MCF 10A (cell line): Measurements from ENCODE around the gene SALL3. TPM values are rescaled to one million over a fixed set of nuclear protein-coding genes. Genes with fewer than 3 reads are reported as not detected.

Experiments
- BruUV-seq: library from RNA; stranded (reverse); fragments of 400-500 nt; replicated peaks from 2 replicates; lab custom pipeline; 2021; lab: Mats Ljungman, UMichigan
- CTCF ChIA-PET: fragments of 300-600 bp; sonication (Branson Sonifier 250); formaldehyde crosslinking; extraction: SDS; loops from one replicate; lab custom pipeline; 2021; ENCODE audit warnings: antibody characterized with exemption, inconsistent platforms; lab: Yijun Ruan, JAX
- POLR2A ChIA-PET: fragments of 300-600, 350-650 bp; sonication (Branson Sonifier 250); formaldehyde crosslinking; extraction: SDS; loops from one replicate; lab custom pipeline; 2020; ENCODE audit warnings: antibody characterized with exemption, inconsistent platforms; lab: Yijun Ruan, JAX
- DNase-seq: peaks from one replicate; pipeline ENCODE4 v3.0.0-alpha.2; 2018; ENCODE audit not compliant: unreplicated experiment
- H3K27ac Mint-ChIP-seq: one replicate; pipeline ENCODE4 v1.8.0; 2022; ENCODE audit warnings: mild to moderate bottlenecking, low read depth, mixed read lengths; ENCODE audit not compliant: unreplicated experiment
- H3K27me3 Mint-ChIP-seq: one replicate; pipeline ENCODE4 v1.8.0; 2022; ENCODE audit warnings: mixed read lengths; ENCODE audit not compliant: insufficient read depth, unreplicated experiment
- H3K36me3 Mint-ChIP-seq: one replicate; pipeline ENCODE4 v1.8.0; 2022; ENCODE audit warnings: mild to moderate bottlenecking, moderate library complexity, mixed read lengths; ENCODE audit not compliant: insufficient read depth, unreplicated experiment
- H3K4me1 Mint-ChIP-seq: one replicate; pipeline ENCODE4 v1.8.0; 2022; ENCODE audit warnings: mixed read lengths; ENCODE audit not compliant: insufficient read depth, unreplicated experiment
- H3K4me3 Mint-ChIP-seq: one replicate; pipeline ENCODE4 v1.8.0; 2022; ENCODE audit warnings: mild to moderate bottlenecking, moderate library complexity, mixed read lengths; ENCODE audit not compliant: unreplicated experiment
- H3K9me3 Mint-ChIP-seq: one replicate; pipeline ENCODE4 v1.8.0; 2022; ENCODE audit warnings: mixed read lengths; ENCODE audit not compliant: unreplicated experiment
- CTCF ChIP-seq: fragments of 200-600 bp; IDR thresholded peaks from one replicate; pipeline ENCODE4 v1.8.0; 2022; ENCODE audit warnings: antibody characterized with exemption, mild to moderate bottlenecking; ENCODE audit not compliant: unreplicated experiment
- intact Hi-C: fragments of 100-400 bp; cut with micrococcal nuclease; formaldehyde crosslinking; loops from 2 replicates; pipeline ENCODE4 v1.14.1; 2022
- total RNA-seq: library from RNA; stranded (reverse); gene quantifications from 2 replicates; pipeline ENCODE4 v1.2.3, GENCODE V29; 2022

Gene SALL3
- total RNA-seq, 1 experiment from 2014 or later: not detected

- peaks cover under 1% of the 10 kb centered on the region for H3K9me3 Mint-ChIP-seq
- ChIA-PET CTCF (no interaction called here), POLR2A (no interaction called here)
- no peak for DNase-seq
- H3K4me1 Mint-ChIP-seq: no peaks in the 10 kb centered on the region
- no peaks in the 10 kb centered on the region for H3K36me3 Mint-ChIP-seq
- H3K27me3 Mint-ChIP-seq: no peaks in the 10 kb centered on the region
- no peak overlapping the region for H3K27ac Mint-ChIP-seq
- TF ChIP-seq CTCF: no peak
- intact Hi-C loops: no loop called here
- no TSS peak for BruUV-seq
- H3K4me3 Mint-ChIP-seq: no peak overlapping the region
Measured at GRCh38 chr18:78976765-78977636, 2.6 kb upstream of the SALL3 start.

- no TSS peak for BruUV-seq
- ChIA-PET POLR2A (no interaction called here), CTCF (no interaction called here)
- intact Hi-C loops: no loop called here
- Mint-ChIP-seq H3K9me3 (no peaks in the 10 kb centered on the region), H3K27me3 (no peaks in the 10 kb centered on the region), H3K36me3 (no peaks in the 10 kb centered on the region), H3K4me3 (no peak overlapping the region), H3K4me1 (no peaks in the 10 kb centered on the region), H3K27ac (no peak overlapping the region)
- TF ChIP-seq CTCF: no peak
- no peak for DNase-seq
Measured at GRCh38 chr18:78977637-78978348, 1.8 kb upstream of the SALL3 start.

GRCh38 chr18:78978349-78979055 is 1.1 kb upstream of the SALL3 start:
- H3K4me1 Mint-ChIP-seq: no peaks in the 10 kb centered on the region
- ChIA-PET POLR2A (no interaction called here), CTCF (no interaction called here)
- no peaks in the 10 kb centered on the region for H3K36me3 Mint-ChIP-seq
- no peaks in the 10 kb centered on the region for H3K9me3 Mint-ChIP-seq
- no peak overlapping the region for H3K27ac Mint-ChIP-seq
- TF ChIP-seq CTCF: no peak
- H3K27me3 Mint-ChIP-seq: no peaks in the 10 kb centered on the region
- DNase-seq: no peak
- no TSS peak for BruUV-seq
- H3K4me3 Mint-ChIP-seq: no peak overlapping the region
- intact Hi-C loops: no loop called here
